Esophagus muscularis mucosa (tissue), 4 donors: ENCODE results near the gene KRT222. TPM values are rescaled to one million over a fixed set of nuclear protein-coding genes. Genes with fewer than 3 reads are reported as not detected.

ENCODE experiments used
- DNase-seq: peaks from one replicate; pipeline ENCODE4 v3.0.0-alpha.2; 2017; ENCODE audit errors: extremely low spot score
- H3K27ac ChIP-seq, 4 donors: fragments of 200-600 bp; sonication (generic); replicated peaks in 1 of 4; 1 replicate in 3 of 4; 2 replicates in 1 of 4; pipeline ENCODE4 v1.5.1; 2016 to 2019; ENCODE audit warnings: mild to moderate bottlenecking in 1 of 4
- H3K27me3 ChIP-seq, 4 donors: fragments of 200-600 bp; sonication (generic); one replicate each; pipeline versions ENCODE4 v1.5.1 to v1.6.0; 2016 to 2019
- H3K36me3 ChIP-seq, 4 donors: fragments of 200-600 bp; sonication (generic); one replicate each; pipeline ENCODE4 v1.5.1; 2016 to 2019
- H3K4me1 ChIP-seq, 4 donors: fragments of 200-600 bp; sonication (generic); one replicate each; pipeline ENCODE4 v1.5.1; 2016 to 2019
- H3K4me3 ChIP-seq, 4 donors: fragments of 200-600 bp; sonication (generic); 1 replicate in 2 of 4; 2 replicates in 2 of 4; pipeline ENCODE4 v1.5.1; 2016 to 2019; ENCODE audit warnings: mild to moderate bottlenecking in 4 of 4, moderate library complexity in 1 of 4
- H3K9me3 ChIP-seq, 4 donors: fragments of 200-600 bp; sonication (generic); 1 replicate in 3 of 4; 2 replicates in 1 of 4; pipeline ENCODE4 v1.5.1; 2016 to 2019
- CTCF ChIP-seq, 3 experiments: fragments of 200-600 bp in 2 of 3; fragments of 450-650 bp in 1 of 3; sonication (generic) in 2 of 3; IDR thresholded peaks; one replicate each; pipeline ENCODE4 v1.5.1; 2017 to 2019; ENCODE audit warnings: antibody characterized with exemption in 3 of 3, mild to moderate bottlenecking in 2 of 3, moderate library complexity in 1 of 3
- EP300 ChIP-seq: sonication (generic); formaldehyde crosslinking; IDR thresholded peaks from one replicate; pipeline ENCODE4 v1.6.1; 2017; ENCODE audit warnings: antibody characterized with exemption
- POLR2A ChIP-seq: fragments of 450-650 bp; IDR thresholded peaks from one replicate; pipeline ENCODE4 v1.6.1; 2017; ENCODE audit warnings: antibody characterized with exemption, moderate library complexity, mild to moderate bottlenecking, low read depth
- POLR2AphosphoS5 ChIP-seq, 2 donors: sonication (generic); formaldehyde crosslinking; IDR thresholded peaks; one replicate each; pipeline ENCODE4 v1.6.1; 2017; ENCODE audit warnings: antibody characterized with exemption in 2 of 2
- WGBS: methylation state at CpG from one replicate; pipeline ENCODE4 v1.1.5; 2018; 5-methylcytosine and 5-hydroxymethylcytosine counted together
- intact Hi-C: fragments of 100-400 bp; cut with DNase I; formaldehyde crosslinking; loops from one replicate; pipeline ENCODE4 v1.15.1; 2023
- total RNA-seq, 4 donors: library from RNA; depleted of rRNA; stranded (reverse); fragments of >200 nt; gene quantifications; one replicate each; pipeline versions ENCODE4 v1.1.0 to v1.2.1, GENCODE V29; 2016

The KRT222 gene
- total RNA-seq, 4 donors from 2014 or later: 0.97 to 3.0 (median 2.7) TPM

- DNase-seq: no peak
- Histone ChIP-seq H3K27me3 (peaks cover 0 to 40% (median 0%) of the 10 kb centered on the region in 4 donors), H3K4me3 (no peak overlapping the region), H3K27ac (no peak overlapping the region), H3K9me3 (no peaks in the 10 kb centered on the region), H3K36me3 (no peaks in the 10 kb centered on the region), H3K4me1 (no peaks in the 10 kb centered on the region)
- intact Hi-C loops: no loop called here
- TF ChIP-seq POLR2A (no peak), POLR2AphosphoS5 (IDR thresholded peaks at IDR 0.05) (no peak)
Measured at GRCh38 chr17:40680998-40681397, 16.0 kb upstream of the KRT222 start.

- Histone ChIP-seq H3K4me1 (no peaks in the 10 kb centered on the region), H3K27ac (no peak overlapping the region), H3K36me3 (no peaks in the 10 kb centered on the region), H3K9me3 (no peaks in the 10 kb centered on the region), H3K4me3 (no peak overlapping the region), H3K27me3 (peaks cover 0 to 46% (median 0%) of the 10 kb centered on the region in 4 donors)
- TF ChIP-seq EP300 (no peak), CTCF (IDR thresholded peaks at IDR 0.05) (no peak), POLR2A (no peak), POLR2AphosphoS5 (IDR thresholded peaks at IDR 0.05) (no peak)
- intact Hi-C loops: no loop called here
- 88% methylated on average over 2 of the region's 2 CpGs for WGBS
- DNase-seq: no peak
Measured at GRCh38 chr17:40679523-40679907, 14.5 kb upstream of the KRT222 start.

- no peaks in the 10 kb centered on the region for H3K9me3 ChIP-seq
- peaks cover 0 to 41% (median 0%) of the 10 kb centered on the region in 4 donors for H3K27me3 ChIP-seq
- WGBS: 54% methylated on average over 4 of the region's 4 CpGs
- no peak for DNase-seq
- intact Hi-C loops: no loop called here
- H3K4me1 ChIP-seq: no peaks in the 10 kb centered on the region
- no peak overlapping the region for H3K27ac ChIP-seq
- H3K4me3 ChIP-seq: no peak overlapping the region
- TF ChIP-seq POLR2AphosphoS5 (IDR thresholded peaks at IDR 0.05) (no peak), POLR2A (no peak), CTCF (IDR thresholded peaks at IDR 0.05) (no peak), EP300 (no peak)
- H3K36me3 ChIP-seq: no peaks in the 10 kb centered on the region
Measured at GRCh38 chr17:40678902-40679522, 14.0 kb upstream of the KRT222 start.

- WGBS: 90% methylated on average over 4 of the region's 4 CpGs
- TF ChIP-seq POLR2AphosphoS5 (IDR thresholded peaks at IDR 0.05) (no peak), POLR2A (no peak)
- intact Hi-C loops: no loop called here
- H3K9me3 ChIP-seq: no peaks in the 10 kb centered on the region
- H3K36me3 ChIP-seq: no peaks in the 10 kb centered on the region
- H3K27ac ChIP-seq: no peak overlapping the region
- no peak for DNase-seq
- H3K4me3 ChIP-seq: no peak overlapping the region
- no peaks in the 10 kb centered on the region for H3K4me1 ChIP-seq
- H3K27me3 ChIP-seq: peaks cover 0 to 38% (median 0%) of the 10 kb centered on the region in 4 donors
Measured at GRCh38 chr17:40675905-40676304, 10.9 kb upstream of the KRT222 start.

DNA sequence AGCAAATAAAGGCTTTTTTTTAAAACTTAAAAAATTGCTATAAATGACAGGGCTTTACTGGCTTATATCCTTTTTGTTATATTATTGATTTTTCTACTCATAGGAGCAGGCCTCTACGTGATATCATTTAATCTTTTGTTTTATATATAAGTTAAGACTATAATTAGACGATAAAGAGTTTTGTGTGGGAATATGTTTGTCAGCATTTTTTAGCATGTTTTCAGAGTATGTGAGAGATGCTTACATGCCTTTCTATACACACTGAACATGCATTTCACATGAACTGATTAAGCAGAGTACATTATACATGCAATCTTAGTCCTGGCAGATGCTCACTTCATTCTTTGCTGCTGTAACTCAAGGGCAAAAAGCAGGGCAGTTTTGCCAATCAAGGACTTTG, 7.7 kb upstream of the KRT222 start:
- TF ChIP-seq CTCF (IDR thresholded peaks at IDR 0.05) (no peak), EP300 (no peak), POLR2AphosphoS5 (IDR thresholded peaks at IDR 0.05) (no peak), POLR2A (no peak)
- WGBS: 87% methylated on average over 2 of the region's 2 CpGs
- no peak for DNase-seq
- no peak overlapping the region for H3K27ac ChIP-seq
- no peak overlapping the region for H3K4me3 ChIP-seq
- H3K36me3 ChIP-seq: no peaks in the 10 kb centered on the region
- H3K4me1 ChIP-seq: no peaks in the 10 kb centered on the region
- peaks cover 0 to 23% (median 0%) of the 10 kb centered on the region in 4 donors for H3K27me3 ChIP-seq
- intact Hi-C loops: no loop called here
- no peaks in the 10 kb centered on the region for H3K9me3 ChIP-seq

- H3K4me1 ChIP-seq: no peaks in the 10 kb centered on the region
- no peak for DNase-seq
- no peaks in the 10 kb centered on the region for H3K9me3 ChIP-seq
- WGBS: 57% methylated on average over 4 of the region's 4 CpGs
- TF ChIP-seq EP300 (no peak), CTCF (IDR thresholded peaks at IDR 0.05) (no peak), POLR2AphosphoS5 (IDR thresholded peaks at IDR 0.05) (no peak), POLR2A (no peak)
- H3K4me3 ChIP-seq: no peak overlapping the region
- no peak overlapping the region for H3K27ac ChIP-seq
- intact Hi-C loops: no loop called here
- H3K36me3 ChIP-seq: no peaks in the 10 kb centered on the region
- H3K27me3 ChIP-seq: peaks cover 0 to 23% (median 0%) of the 10 kb centered on the region in 4 donors
Measured at GRCh38 chr17:40671282-40671681, 6.3 kb upstream of the KRT222 start.
